Endodermal cell (in vitro differentiated cells): ENCODE data around the gene KPNA3. TPM values are rescaled to one million over a fixed set of nuclear protein-coding genes. Genes with fewer than 3 reads are reported as not detected.

Experiments used
- DNase-seq: peaks from one replicate; pipeline ENCODE4 v3.0.0-alpha.2; 2017
- H3K27ac ChIP-seq: 2 replicates; pipeline ENCODE4 v1.5.1; 2013; ENCODE audit warnings: mild to moderate bottlenecking, low read depth, low read length, moderate library complexity
- H3K27me3 ChIP-seq: 2 replicates; pipeline ENCODE4 v1.6.1; 2013; ENCODE audit warnings: mild to moderate bottlenecking, low read length, moderate library complexity; ENCODE audit not compliant: insufficient read depth, control insufficient read depth, poor library complexity, severe bottlenecking
- H3K36me3 ChIP-seq: 2 replicates; pipeline ENCODE4 v1.7.0; 2013; ENCODE audit warnings: mild to moderate bottlenecking, low read length, moderate library complexity; ENCODE audit not compliant: control insufficient read depth, insufficient read depth
- H3K4me1 ChIP-seq: one replicate; pipeline ENCODE4 v1.7.0; 2013; ENCODE audit warnings: low read length; ENCODE audit not compliant: control insufficient read depth, insufficient read depth
- H3K4me3 ChIP-seq: 2 replicates; pipeline ENCODE4 v1.5.1; 2013; ENCODE audit warnings: mild to moderate bottlenecking, low read length, moderate library complexity
- H3K9ac ChIP-seq: 2 replicates; pipeline ENCODE4 v1.6.1; 2013; ENCODE audit warnings: mild to moderate bottlenecking, low read length, moderate library complexity; ENCODE audit not compliant: poor library complexity, severe bottlenecking; ENCODE audit errors: extremely low read depth
- H3K9me3 ChIP-seq: 2 replicates; pipeline ENCODE4 v1.6.1; 2013; ENCODE audit warnings: mild to moderate bottlenecking, low read length, moderate library complexity; ENCODE audit not compliant: control insufficient read depth
- H3K27ac Mint-ChIP-seq: 2 replicates; pipeline ENCODE4 v1.8.0; 2020; ENCODE audit warnings: mixed read lengths
- H3K27me3 Mint-ChIP-seq: 2 replicates; pipeline ENCODE4 v1.8.0; 2021; ENCODE audit warnings: mild to moderate bottlenecking, mixed read lengths; ENCODE audit not compliant: insufficient read depth
- H3K36me3 Mint-ChIP-seq: 2 replicates; pipeline ENCODE4 v1.8.0; 2020; ENCODE audit warnings: low read depth, mixed read lengths
- H3K4me1 Mint-ChIP-seq: 2 replicates; pipeline ENCODE4 v1.8.0; 2020; ENCODE audit warnings: mixed read lengths
- H3K4me3 Mint-ChIP-seq: 2 replicates; pipeline ENCODE4 v1.8.0; 2020; ENCODE audit warnings: mild to moderate bottlenecking, moderate library complexity, mixed read lengths
- H3K9me3 Mint-ChIP-seq: 2 replicates; pipeline ENCODE4 v1.8.0; 2020; ENCODE audit warnings: mild to moderate bottlenecking, mixed read lengths
- CTCF ChIP-seq: fragments of 200-600 bp; sonication (generic); conservative IDR thresholded peaks from 2 replicates; pipeline ENCODE4 v1.5.0; 2021; ENCODE audit warnings: antibody characterized with exemption, mild to moderate bottlenecking
- WGBS, 2 experiments: methylation state at CpG; one replicate each; pipeline versions ENCODE4 v1.1.5 to v1.1.7; 2013; ENCODE audit warnings: missing lambda C conversion rate in 2 of 2, mixed read lengths in 1 of 2; ENCODE audit not compliant: insufficient coverage in 1 of 2, insufficient read length in 1 of 2; 5-methylcytosine and 5-hydroxymethylcytosine counted together
- total RNA-seq, 2 donors: library from RNA; stranded (reverse); fragmentation: NEBNext Ultra II Directional in 1 of 2; extraction: Animal tissue kit (Norgen Biotek cat#: 25700) in 1 of 2; gene quantifications; 2 replicates in 1 of 2; 3 replicates in 1 of 2; pipeline ENCODE4 v1.2.1, GENCODE V29; 2021

KPNA3 gene
- total RNA-seq, 2 donors from 2014 or later = 59.0 to 64.2 TPM

DNA sequence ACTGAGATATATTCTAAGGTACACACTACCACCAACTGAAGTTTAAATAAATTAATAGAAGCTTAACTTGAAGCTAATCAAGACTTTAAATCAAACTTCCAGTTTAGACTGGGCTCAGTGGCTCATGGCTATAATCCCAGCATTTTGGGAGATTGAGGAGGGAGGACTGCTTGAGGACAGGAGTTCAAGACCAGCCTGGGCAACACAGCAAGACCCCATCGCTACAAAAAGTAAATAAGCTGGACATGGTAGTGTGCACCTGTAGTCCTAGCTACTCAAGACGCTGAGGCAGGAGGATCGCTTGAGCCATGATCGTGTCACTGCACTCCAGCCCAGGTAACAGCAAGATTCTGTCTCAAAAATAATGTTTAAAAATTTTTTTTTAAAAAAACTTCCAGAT lies 8.6 kb downstream of the KPNA3 start:
- DNase-seq = no peak
- H3K27me3 ChIP-seq = no peaks in the 10 kb centered on the region
- peaks cover 13% of the 10 kb centered on the region for H3K36me3 Mint-ChIP-seq
- no peak overlapping the region for H3K4me3 ChIP-seq
- peaks cover 2% of the 10 kb centered on the region for H3K4me1 ChIP-seq
- no peaks in the 10 kb centered on the region for H3K27me3 Mint-ChIP-seq
- H3K27ac ChIP-seq = no peak overlapping the region
- TF ChIP-seq CTCF = no peak
- H3K9me3 ChIP-seq = no peaks in the 10 kb centered on the region
- WGBS, 2 experiments = 100% methylated on average over 3 to 4 of the region's 4 CpGs
- no peaks in the 10 kb centered on the region for H3K9me3 Mint-ChIP-seq
- H3K27ac Mint-ChIP-seq = no peak overlapping the region
- no peaks in the 10 kb centered on the region for H3K36me3 ChIP-seq
- peaks cover 48% of the 10 kb centered on the region for H3K4me1 Mint-ChIP-seq
- H3K4me3 Mint-ChIP-seq = no peak overlapping the region
- no peak overlapping the region for H3K9ac ChIP-seq

DNA sequence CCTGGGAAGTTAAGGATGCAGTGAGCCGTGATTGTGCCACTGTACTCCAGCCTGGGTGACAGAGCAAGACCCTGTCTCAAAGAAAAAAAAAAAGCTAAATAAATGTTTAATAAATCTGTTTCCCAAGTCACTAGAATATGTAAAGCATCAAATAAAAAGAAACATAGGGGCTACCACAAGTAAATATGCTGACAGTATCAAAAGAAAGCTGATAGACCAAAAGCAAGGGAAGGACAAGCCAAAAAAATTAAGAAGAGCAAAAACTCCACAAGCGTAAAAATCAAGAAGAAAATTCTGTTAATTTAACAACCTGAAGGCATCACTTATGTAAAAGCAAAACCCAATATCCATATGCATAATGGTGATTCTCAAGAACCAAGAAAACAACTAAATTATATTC lies 9.7 kb downstream of the KPNA3 start:
- Histone ChIP-seq H3K9me3 (no peaks in the 10 kb centered on the region), H3K27ac (no peak overlapping the region), H3K4me1 (peaks cover 2% of the 10 kb centered on the region), H3K27me3 (no peaks in the 10 kb centered on the region), H3K36me3 (no peaks in the 10 kb centered on the region), H3K9ac (no peak overlapping the region), H3K4me3 (no peak overlapping the region)
- Mint-ChIP-seq H3K4me3 (no peak overlapping the region), H3K27me3 (no peaks in the 10 kb centered on the region), H3K9me3 (no peaks in the 10 kb centered on the region), H3K4me1 (peaks cover 45% of the 10 kb centered on the region), H3K27ac (no peak overlapping the region), H3K36me3 (peaks cover 10% of the 10 kb centered on the region)
- DNase-seq = no peak
- no peak for TF ChIP-seq CTCF
- 88 to 100% methylated on average over 1 to 2 of the region's 2 CpGs for WGBS, 2 experiments

DNA sequence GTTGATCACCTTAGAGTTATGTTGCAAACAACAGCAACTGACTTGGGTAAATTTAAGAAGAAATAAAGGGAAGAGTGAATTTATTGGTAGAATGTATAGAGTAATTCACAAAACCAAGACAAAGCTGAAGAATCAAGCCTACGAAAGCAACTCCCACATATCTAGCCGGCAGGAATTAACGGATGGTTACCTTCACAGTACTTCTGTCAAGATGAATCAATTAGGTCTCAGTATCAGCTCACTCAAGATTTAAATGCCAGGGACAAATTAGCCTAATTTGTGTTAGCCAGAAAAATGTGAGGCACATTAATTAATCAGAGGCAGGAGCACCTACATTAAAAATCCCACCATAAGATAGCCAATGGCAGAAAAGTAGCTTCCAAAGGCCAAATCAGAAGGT lies 10.7 kb downstream of the KPNA3 start:
- Histone ChIP-seq H3K27me3 (no peaks in the 10 kb centered on the region), H3K36me3 (no peaks in the 10 kb centered on the region), H3K4me1 (no peaks in the 10 kb centered on the region), H3K4me3 (no peak overlapping the region), H3K27ac (no peak overlapping the region), H3K9ac (no peak overlapping the region), H3K9me3 (no peaks in the 10 kb centered on the region)
- DNase-seq = no peak
- Mint-ChIP-seq H3K27ac (no peak overlapping the region), H3K4me3 (no peak overlapping the region), H3K4me1 (peaks cover 44% of the 10 kb centered on the region), H3K36me3 (peaks cover 10% of the 10 kb centered on the region), H3K27me3 (no peaks in the 10 kb centered on the region), H3K9me3 (no peaks in the 10 kb centered on the region)
- TF ChIP-seq CTCF = no peak
- 91% methylated on average over 3 of the region's 3 CpGs; no CpG with 5 or more reads in 1 of the 2 experiments for WGBS, 2 experiments
